Pulmonary artery endothelial cell (primary cell): ENCODE results near the gene BCL2. TPM values are rescaled to one million over a fixed set of nuclear protein-coding genes. Genes with fewer than 3 reads are reported as not detected.

Source experiments
- DNase-seq: peaks from one replicate; pipeline ENCODE4 v3.0.0-alpha.2; 2011; ENCODE audit warnings: low read depth, low spot score
- total RNA-seq: library from RNA; depleted of rRNA; stranded (reverse); fragments of >200 nt; gene quantifications from 2 replicates; pipeline ENCODE4 v1.2.3, GENCODE V29; 2014

Gene BCL2
- total RNA-seq, 1 donor from 2014 or later: 1.3 TPM

- no peak for DNase-seq
These were observed 8.2 kb downstream of the BCL2 start for GRCh38 chr18:63311118-63312018.

- no peak for DNase-seq
These were observed 10.1 kb downstream of the BCL2 start for GRCh38 chr18:63309422-63309821.

- DNase-seq: no peak
These were observed 11.9 kb downstream of the BCL2 start for GRCh38 chr18:63307551-63308200.

GRCh38 chr18:63306819-63307550 lies 12.6 kb downstream of the BCL2 start:
- DNase-seq: no peak

- no peak for DNase-seq
These were observed 13.3 kb downstream of the BCL2 start for GRCh38 chr18:63306249-63306648.

- no peak for DNase-seq
These were observed 16.0 kb downstream of the BCL2 start for GRCh38 chr18:63303547-63303946.

- no peak for DNase-seq
These were observed 16.7 kb downstream of the BCL2 start for GRCh38 chr18:63302636-63303405.

- DNase-seq: no peak
These were observed 17.3 kb downstream of the BCL2 start for GRCh38 chr18:63302220-63302619.

GRCh38 chr18:63301434-63301833 lies 18.1 kb downstream of the BCL2 start:
- DNase-seq: no peak

GRCh38 chr18:63299837-63300745 lies 19.5 kb downstream of the BCL2 start:
- no peak for DNase-seq

- no peak for DNase-seq
These were observed 20.9 kb downstream of the BCL2 start for GRCh38 chr18:63298400-63299365.

- no peak for DNase-seq
These were observed 21.7 kb downstream of the BCL2 start for GRCh38 chr18:63297687-63298399.

GRCh38 chr18:63293935-63294334 lies 25.6 kb downstream of the BCL2 start:
- no peak for DNase-seq

- DNase-seq: no peak
These were observed 26.5 kb downstream of the BCL2 start for GRCh38 chr18:63292831-63293683.

- no peak for DNase-seq
These were observed 28.3 kb downstream of the BCL2 start for GRCh38 chr18:63291278-63291677.

GRCh38 chr18:63290821-63291200 lies 28.8 kb downstream of the BCL2 start:
- no peak for DNase-seq

- no peak for DNase-seq
These were observed 29.3 kb downstream of the BCL2 start for GRCh38 chr18:63290166-63290820.
